Tibial nerve (tissue), 4 donors: ENCODE results near the gene MYRIP.

ENCODE experiments used
- EP300 ChIP-seq, 2 donors: sonication (generic); formaldehyde crosslinking; IDR thresholded peaks; one replicate each; pipeline ENCODE4 v1.6.1; 2017; ENCODE audit warnings: antibody characterized with exemption in 2 of 2, mild to moderate bottlenecking in 1 of 2
- TF ChIP-seq, protein P1 (sequence below), 5 experiments: fragments of 200-600 bp in 3 of 5; fragments of 450-650 bp in 2 of 5; sonication (generic) in 3 of 5; IDR thresholded peaks; one replicate each; pipeline ENCODE4 v1.5.1; 2016 to 2019; ENCODE audit warnings: antibody characterized with exemption in 5 of 5, mild to moderate bottlenecking in 3 of 5, moderate library complexity in 2 of 5

DNA sequence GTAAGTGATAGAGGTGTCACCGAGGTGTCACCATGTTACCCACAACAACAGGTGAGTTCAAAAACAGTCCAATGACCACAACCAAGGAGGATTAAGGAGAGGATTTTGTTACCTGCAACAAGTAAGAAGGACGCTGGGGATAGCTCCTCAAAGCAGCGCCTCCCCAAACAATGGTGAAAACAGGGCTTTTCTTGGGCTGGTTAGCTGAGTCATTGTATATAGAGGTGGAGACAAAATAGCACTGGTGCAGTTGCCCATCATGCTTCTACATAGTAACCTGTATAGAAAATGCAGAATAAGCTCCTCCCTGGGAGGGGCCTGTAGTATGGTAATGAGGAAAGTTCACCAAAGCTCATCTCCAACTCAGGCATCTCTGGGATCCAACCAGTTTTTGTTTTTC is 383.2 kb downstream of the MYRIP start:
- TF ChIP-seq, protein P1, sequence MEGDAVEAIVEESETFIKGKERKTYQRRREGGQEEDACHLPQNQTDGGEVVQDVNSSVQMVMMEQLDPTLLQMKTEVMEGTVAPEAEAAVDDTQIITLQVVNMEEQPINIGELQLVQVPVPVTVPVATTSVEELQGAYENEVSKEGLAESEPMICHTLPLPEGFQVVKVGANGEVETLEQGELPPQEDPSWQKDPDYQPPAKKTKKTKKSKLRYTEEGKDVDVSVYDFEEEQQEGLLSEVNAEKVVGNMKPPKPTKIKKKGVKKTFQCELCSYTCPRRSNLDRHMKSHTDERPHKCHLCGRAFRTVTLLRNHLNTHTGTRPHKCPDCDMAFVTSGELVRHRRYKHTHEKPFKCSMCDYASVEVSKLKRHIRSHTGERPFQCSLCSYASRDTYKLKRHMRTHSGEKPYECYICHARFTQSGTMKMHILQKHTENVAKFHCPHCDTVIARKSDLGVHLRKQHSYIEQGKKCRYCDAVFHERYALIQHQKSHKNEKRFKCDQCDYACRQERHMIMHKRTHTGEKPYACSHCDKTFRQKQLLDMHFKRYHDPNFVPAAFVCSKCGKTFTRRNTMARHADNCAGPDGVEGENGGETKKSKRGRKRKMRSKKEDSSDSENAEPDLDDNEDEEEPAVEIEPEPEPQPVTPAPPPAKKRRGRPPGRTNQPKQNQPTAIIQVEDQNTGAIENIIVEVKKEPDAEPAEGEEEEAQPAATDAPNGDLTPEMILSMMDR (IDR thresholded peaks at IDR 0.05): no peak
- TF ChIP-seq EP300 (IDR thresholded peaks at IDR 0.05): no peak
